Activated naive CD4-positive, alpha-beta T cell treated with anti-CD3 and anti-CD28 coated beads, Interleukin-2, amount 50 U/mL, for 72 hours (primary cell): ENCODE measurements around the gene KANTR. TPM values are rescaled to one million over a fixed set of nuclear protein-coding genes. Genes with fewer than 3 reads are reported as not detected.

Experiments used
- ATAC-seq, 2 donors: fragments of 150-1000 bp; cut with Tn5 transposase; 2 replicates each; pipeline ENCODE4 v1.10.0; 2021; ENCODE audit warnings: mild to moderate bottlenecking in 2 of 2, moderate library complexity in 2 of 2
- DNase-seq, 2 donors: peaks; one replicate each; pipeline ENCODE4 v3.0.0; 2021 to 2022; ENCODE audit warnings: low spot score in 2 of 2
- H3K27ac Mint-ChIP-seq, 2 donors: one replicate each; pipeline ENCODE4 v1.8.0; 2022; ENCODE audit warnings: mild to moderate bottlenecking in 2 of 2, mixed read lengths in 2 of 2
- H3K36me3 Mint-ChIP-seq, 2 donors: one replicate each; pipeline ENCODE4 v1.8.0; 2022; ENCODE audit warnings: mixed read lengths in 2 of 2
- H3K9me3 Mint-ChIP-seq, 2 donors: one replicate each; pipeline ENCODE4 v1.8.0; 2022; ENCODE audit warnings: mixed read lengths in 2 of 2
- total RNA-seq, 2 donors: library from RNA; stranded (reverse); gene quantifications; one replicate each; pipeline ENCODE4 v1.2.3, GENCODE V29; 2022

The KANTR gene
- total RNA-seq, 2 donors from 2014 or later = 25.1 to 26.0 TPM

DNA sequence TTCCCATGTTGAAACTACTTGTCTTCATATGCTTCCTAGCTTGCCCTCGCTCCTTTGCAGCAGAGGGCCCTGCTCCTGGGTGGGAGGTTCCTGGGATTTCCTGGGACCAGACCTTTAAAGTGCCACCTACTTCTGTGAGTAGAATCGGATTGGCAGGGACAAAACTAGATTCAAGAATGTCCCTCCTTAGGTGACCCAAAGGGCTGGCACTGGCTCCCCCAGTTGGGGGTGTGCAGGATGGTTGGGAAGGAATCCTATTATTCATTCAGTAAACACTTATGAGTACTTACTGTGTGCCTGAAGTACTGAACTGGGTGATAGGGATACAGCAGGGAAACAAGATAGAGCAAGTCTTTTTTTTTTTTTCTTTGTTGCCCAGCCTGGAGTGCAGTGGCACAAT lies 2.6 kb upstream of the KANTR start:
- H3K27ac Mint-ChIP-seq = no peak overlapping the region
- DNase-seq = no peak
- no peak for ATAC-seq
- H3K36me3 Mint-ChIP-seq = peaks cover 5 to 11% of the 10 kb centered on the region in 2 donors
- no peaks in the 10 kb centered on the region for H3K9me3 Mint-ChIP-seq

GRCh38 chrX:53093177-53093655 lies 726 bp upstream of the KANTR start:
- no peaks in the 10 kb centered on the region for H3K9me3 Mint-ChIP-seq
- DNase-seq (peak; percentile 70 to 76), ATAC-seq (peak; percentile 67 to 68)
- H3K27ac Mint-ChIP-seq = peak overlapping the region; percentile 65 to 85
- H3K36me3 Mint-ChIP-seq = peaks cover 4 to 11% of the 10 kb centered on the region in 2 donors

DNA sequence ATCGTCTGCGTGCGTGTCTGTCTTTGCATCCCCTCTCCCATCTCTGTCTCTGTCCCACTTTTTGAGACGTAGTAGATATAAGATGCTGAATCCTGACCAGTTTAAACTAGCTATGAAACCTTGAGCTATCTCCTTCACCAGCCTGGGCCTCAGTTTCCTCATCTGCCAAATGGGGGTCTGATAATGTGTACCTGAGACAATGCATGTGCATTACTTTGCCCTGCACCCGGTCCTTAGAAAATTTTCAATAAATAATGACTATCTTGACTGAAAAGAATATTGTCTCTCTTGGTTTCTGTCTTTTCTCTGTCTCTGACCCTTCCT lies 602 bp downstream of the KANTR start:
- DNase-seq = no peak
- Mint-ChIP-seq H3K27ac (peak overlapping the region; percentile 85), H3K36me3 (peaks cover 0 to 6% of the 10 kb centered on the region in 2 donors)

GRCh38 chrX:53095796-53096195 lies 1.9 kb downstream of the KANTR start:
- no peak for ATAC-seq
- H3K27ac Mint-ChIP-seq = no peak overlapping the region

More for the DNA sequence above, 602 bp downstream of the KANTR start:
- H3K9me3 Mint-ChIP-seq = no peaks in the 10 kb centered on the region
- no peak for ATAC-seq

DNA sequence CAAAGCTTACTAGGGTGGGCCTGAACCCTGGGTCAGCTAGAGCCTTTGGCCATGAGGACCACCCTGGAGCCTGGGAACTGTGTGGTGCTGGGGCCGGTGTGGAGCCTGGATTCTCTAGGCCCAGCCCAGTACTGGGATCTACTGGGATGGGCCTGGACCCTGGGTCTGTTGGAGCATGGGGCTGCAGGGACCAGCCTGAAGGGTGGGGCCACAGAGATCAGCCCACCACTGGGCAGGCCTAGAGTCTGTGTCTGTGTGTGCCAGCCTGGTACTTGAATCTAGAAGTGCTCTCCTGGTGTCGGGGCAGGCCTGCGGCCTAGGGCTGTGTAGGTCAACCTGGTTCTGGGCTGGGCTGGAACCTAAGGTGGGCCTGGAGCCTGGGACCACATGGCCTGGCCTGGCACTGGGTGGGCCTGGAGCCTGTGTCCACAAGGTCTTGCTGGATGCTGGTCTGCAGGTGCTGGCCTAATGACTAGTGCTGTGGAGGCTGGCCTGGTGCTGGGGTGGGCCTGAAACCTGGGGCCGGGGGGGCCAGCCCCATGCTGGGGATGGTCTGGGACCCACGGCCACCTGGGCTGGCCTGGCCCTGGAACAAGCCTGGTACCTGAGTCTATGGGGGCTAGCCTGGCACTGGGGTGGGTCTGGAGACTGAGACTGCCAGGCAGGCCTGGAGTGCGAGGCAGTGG lies 21.1 kb downstream of the KANTR start:
- Mint-ChIP-seq H3K9me3 (no peaks in the 10 kb centered on the region), H3K36me3 (peaks cover 0 to 6% of the 10 kb centered on the region in 2 donors), H3K27ac (no peak overlapping the region)
- ATAC-seq (no peak), DNase-seq (no peak)

More at GRCh38 chrX:53095796-53096195, 1.9 kb downstream of the KANTR start:
- H3K36me3 Mint-ChIP-seq = peaks cover 0 to 6% of the 10 kb centered on the region in 2 donors
- no peaks in the 10 kb centered on the region for H3K9me3 Mint-ChIP-seq
- DNase-seq = no peak

GRCh38 chrX:53115550-53115874 lies 21.6 kb downstream of the KANTR start:
- Mint-ChIP-seq H3K9me3 (no peaks in the 10 kb centered on the region), H3K36me3 (peaks cover 0 to 6% of the 10 kb centered on the region in 2 donors), H3K27ac (peak overlapping the region in 1 of 2 donors; percentile 73)
- ATAC-seq (no peak), DNase-seq (no peak)

- no peaks in the 10 kb centered on the region for H3K9me3 Mint-ChIP-seq
- H3K27ac Mint-ChIP-seq = peak overlapping the region in 1 of 2 donors; percentile 73
- DNase-seq (no peak), ATAC-seq (no peak)
- peaks cover 0 to 6% of the 10 kb centered on the region in 2 donors for H3K36me3 Mint-ChIP-seq
Observed at GRCh38 chrX:53116101-53116500, 22.2 kb downstream of the KANTR start.

GRCh38 chrX:53122013-53122412 lies 28.1 kb downstream of the KANTR start:
- DNase-seq (no peak), ATAC-seq (no peak)
- Mint-ChIP-seq H3K36me3 (no peaks in the 10 kb centered on the region), H3K27ac (peak overlapping the region in 1 of 2 donors; percentile 44), H3K9me3 (no peaks in the 10 kb centered on the region)

- DNase-seq (no peak), ATAC-seq (no peak)
- H3K27ac Mint-ChIP-seq = peak overlapping the region in 1 of 2 donors; percentile 79
- H3K36me3 Mint-ChIP-seq = no peaks in the 10 kb centered on the region
- no peaks in the 10 kb centered on the region for H3K9me3 Mint-ChIP-seq
Observed at GRCh38 chrX:53125506-53125905, 31.6 kb downstream of the KANTR start.

- no peaks in the 10 kb centered on the region for H3K9me3 Mint-ChIP-seq
- H3K27ac Mint-ChIP-seq = no peak overlapping the region
- DNase-seq = no peak
Observed at GRCh38 chrX:53126377-53126776, 32.4 kb downstream of the KANTR start.

DNA sequence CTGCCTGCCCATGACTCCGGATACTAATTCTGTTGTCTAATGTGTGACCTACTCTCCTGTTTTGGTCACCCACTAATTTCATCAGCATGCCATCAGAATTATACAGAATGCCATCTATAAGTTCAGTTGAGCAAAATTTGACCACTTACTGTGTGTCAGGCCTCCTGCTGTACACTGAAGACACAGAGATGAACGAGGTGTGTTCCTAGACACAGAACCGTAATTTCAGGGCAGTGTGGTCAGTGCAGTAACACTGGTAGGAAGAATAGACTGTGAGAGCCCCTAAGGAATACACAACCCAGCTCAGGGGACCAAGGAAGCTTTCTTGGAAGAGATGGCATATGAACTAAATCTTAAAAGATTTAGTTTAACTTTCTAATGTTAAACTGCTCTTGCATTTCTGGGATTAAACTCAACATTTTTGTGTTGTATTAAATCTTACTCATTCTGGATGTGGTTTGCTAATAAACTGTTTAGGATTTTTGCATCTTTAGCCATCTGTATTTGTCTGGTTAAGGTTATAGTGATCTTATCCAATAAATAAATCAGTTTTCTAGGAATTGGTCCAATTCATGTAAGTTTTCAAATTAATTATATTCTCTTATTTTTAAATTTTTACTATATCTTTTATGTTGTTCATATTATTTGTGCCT lies 34.3 kb downstream of the KANTR start:
- no peak overlapping the region for H3K27ac Mint-ChIP-seq
- H3K9me3 Mint-ChIP-seq = no peaks in the 10 kb centered on the region
- ATAC-seq (no peak), DNase-seq (no peak)
- H3K36me3 Mint-ChIP-seq = no peaks in the 10 kb centered on the region

More at GRCh38 chrX:53126377-53126776, 32.4 kb downstream of the KANTR start:
- no peaks in the 10 kb centered on the region for H3K36me3 Mint-ChIP-seq
- no peak for ATAC-seq

GRCh38 chrX:53133400-53133799 lies 39.5 kb downstream of the KANTR start:
- no peaks in the 10 kb centered on the region for H3K36me3 Mint-ChIP-seq
- ATAC-seq = no peak
- H3K9me3 Mint-ChIP-seq = no peaks in the 10 kb centered on the region
- H3K27ac Mint-ChIP-seq = no peak overlapping the region
- DNase-seq = no peak

- Mint-ChIP-seq H3K27ac (no peak overlapping the region), H3K9me3 (no peaks in the 10 kb centered on the region), H3K36me3 (no peaks in the 10 kb centered on the region)
- DNase-seq (no peak), ATAC-seq (no peak)
Observed at GRCh38 chrX:53135581-53135980, 41.6 kb downstream of the KANTR start.

GRCh38 chrX:53153581-53153980 lies 59.6 kb downstream of the KANTR start:
- Mint-ChIP-seq H3K9me3 (no peaks in the 10 kb centered on the region), H3K36me3 (no peaks in the 10 kb centered on the region), H3K27ac (no peak overlapping the region)
- DNase-seq = no peak
- ATAC-seq = no peak

DNA sequence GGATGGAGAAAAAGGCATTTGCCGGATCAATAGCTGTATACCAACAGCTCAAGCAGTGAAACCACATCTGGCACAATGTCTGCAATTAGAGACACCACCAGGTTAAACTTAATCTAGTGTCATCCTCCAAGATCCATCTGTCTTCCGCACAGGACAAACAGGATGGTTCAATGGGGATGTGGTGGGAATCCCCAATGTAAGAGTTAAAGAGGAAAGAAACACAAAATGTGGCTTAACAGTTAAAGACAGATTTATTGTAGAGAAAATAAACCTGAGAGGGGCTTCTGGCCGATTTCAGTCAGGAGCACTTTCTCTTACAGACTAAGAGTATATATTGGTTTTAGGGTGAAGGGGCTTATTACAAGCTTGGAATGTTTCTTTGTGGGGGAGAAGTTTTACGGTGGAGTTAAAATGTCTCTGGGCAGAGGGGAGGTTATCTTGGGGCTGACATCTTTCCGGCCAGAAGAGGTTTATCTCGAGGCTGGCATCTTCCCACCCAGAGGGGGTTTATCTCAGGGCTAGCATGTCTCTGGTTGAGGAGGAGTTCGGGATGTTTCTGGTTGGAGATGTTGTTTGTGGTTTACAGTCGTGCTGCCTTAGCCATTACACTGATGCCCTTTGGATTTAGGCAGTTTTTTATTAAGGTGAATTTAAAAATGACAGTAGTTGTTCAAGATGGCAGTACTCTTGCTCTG lies 61.7 kb downstream of the KANTR start:
- H3K9me3 Mint-ChIP-seq = no peaks in the 10 kb centered on the region
- H3K36me3 Mint-ChIP-seq = no peaks in the 10 kb centered on the region
- ATAC-seq = no peak
- no peak overlapping the region for H3K27ac Mint-ChIP-seq
- no peak for DNase-seq

GRCh38 chrX:53156207-53156596 lies 62.3 kb downstream of the KANTR start:
- no peak for ATAC-seq
- Mint-ChIP-seq H3K9me3 (no peaks in the 10 kb centered on the region), H3K36me3 (no peaks in the 10 kb centered on the region), H3K27ac (no peak overlapping the region)
- DNase-seq = no peak

DNA sequence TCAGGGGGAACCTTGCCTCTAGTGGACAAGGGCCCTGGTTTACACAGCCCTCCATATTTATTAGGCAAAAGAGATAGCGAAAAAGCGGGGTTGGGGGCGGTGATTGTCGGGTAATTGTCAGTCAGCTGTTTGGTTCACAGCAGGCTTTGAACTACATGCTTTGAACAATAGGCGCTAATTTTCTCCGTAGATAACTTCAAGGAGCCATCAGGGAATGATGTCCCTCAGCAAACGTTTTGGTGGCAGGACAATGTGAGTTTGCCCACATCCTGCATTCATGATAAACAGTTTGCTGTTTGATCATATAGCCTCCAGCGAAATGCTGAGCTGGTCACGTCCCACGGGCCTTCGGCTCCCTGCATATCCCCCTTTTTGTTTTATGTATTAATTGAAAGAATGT lies 65.2 kb downstream of the KANTR start:
- DNase-seq (no peak), ATAC-seq (no peak)
- Mint-ChIP-seq H3K27ac (no peak overlapping the region), H3K9me3 (no peaks in the 10 kb centered on the region), H3K36me3 (no peaks in the 10 kb centered on the region)
